DMS53 (cell line): ENCODE data around the gene GRM8.

Source experiments
- DNase-seq: peaks from one replicate; lab custom pipeline; 2025; lab: John Stamatoyannopoulos, UW

Gene GRM8

DNA sequence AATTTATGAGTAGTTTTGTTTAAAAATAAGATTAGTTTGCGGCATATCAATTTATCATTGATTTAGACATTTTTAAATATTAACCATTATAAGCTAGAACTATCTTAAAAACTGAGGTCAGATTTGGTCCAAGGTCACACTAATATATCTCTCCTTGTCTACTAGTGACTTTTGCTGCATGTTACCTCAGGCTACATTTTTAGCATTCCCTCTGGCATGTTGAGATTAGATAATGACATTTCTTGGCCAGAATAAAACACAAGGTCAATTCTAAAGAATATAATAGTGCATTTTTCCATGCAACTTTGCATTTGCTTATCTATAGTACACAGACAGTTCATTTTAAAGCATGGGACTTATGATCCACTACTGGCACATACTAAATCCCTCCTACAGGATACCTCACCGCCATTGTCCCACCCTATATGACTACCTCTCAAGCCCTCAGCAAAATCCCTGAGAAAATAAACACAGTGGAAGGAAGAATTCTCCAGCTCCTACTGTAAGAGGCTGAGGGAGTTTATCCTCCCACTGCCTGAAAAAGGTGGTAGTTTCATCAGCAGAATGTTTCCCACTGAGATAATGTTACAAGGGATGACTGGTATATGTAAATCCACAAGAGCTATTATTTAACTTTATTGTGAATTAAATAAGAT lies 816.4 kb downstream of the GRM8 start:
- DNase-seq: no peak

DNA sequence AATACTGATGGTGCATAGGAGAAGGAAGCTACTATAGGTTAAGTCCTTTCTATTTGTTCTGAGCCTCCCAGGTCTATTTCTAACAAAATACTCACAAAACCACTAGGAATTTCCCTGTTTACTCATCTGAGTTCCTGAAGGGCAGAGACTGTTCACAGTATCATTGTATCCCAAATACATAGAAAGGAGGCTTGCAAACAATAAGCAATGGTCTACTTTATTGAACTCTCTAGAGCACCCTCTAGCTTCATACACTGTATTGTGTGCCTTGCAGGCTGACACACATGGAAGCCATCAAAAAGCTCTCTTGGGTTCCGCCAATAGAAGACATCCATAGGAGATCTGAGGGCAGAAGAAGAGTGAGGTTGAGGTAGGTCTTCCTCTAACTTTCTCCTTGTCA lies 826.1 kb downstream of the GRM8 start:
- peak; percentile 58 for DNase-seq

DNA sequence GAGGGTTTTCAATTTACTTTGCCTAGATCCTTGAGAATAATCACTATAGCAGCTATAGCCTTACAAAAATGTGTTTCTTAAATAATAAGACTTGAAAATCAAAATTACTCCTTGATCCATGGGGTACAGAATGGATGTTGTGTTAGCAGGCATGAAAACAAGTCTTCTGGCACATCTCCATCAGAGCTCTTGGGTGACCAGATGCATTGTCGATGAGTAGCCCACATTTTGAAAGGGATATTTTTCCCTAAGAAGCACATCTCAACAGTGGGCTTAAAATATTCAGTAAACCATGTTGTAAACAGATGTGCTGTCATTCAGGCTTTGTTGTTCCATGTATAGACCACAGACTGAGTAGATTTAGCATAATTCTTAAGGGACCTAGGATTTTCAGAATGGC lies 827.8 kb downstream of the GRM8 start:
- no peak for DNase-seq

DNA sequence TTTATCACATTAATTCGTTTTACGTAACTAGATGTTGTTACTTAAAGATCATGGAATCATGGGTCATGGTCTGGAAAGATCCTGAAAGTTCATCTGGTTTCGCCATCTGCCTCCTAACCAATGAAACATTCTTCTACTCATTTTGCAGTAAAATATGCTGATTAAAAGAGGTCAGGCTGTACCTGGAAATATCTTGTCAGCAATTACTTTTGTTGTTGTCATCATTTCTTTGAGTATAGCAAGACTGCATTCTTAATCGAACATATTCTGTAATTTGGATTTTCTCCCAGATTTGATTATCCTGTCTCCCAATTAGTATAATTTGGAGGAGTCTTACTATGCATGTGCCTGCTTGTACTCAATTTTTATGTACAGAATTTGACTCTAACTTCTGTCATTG lies 833.7 kb downstream of the GRM8 start:
- no peak for DNase-seq

DNA sequence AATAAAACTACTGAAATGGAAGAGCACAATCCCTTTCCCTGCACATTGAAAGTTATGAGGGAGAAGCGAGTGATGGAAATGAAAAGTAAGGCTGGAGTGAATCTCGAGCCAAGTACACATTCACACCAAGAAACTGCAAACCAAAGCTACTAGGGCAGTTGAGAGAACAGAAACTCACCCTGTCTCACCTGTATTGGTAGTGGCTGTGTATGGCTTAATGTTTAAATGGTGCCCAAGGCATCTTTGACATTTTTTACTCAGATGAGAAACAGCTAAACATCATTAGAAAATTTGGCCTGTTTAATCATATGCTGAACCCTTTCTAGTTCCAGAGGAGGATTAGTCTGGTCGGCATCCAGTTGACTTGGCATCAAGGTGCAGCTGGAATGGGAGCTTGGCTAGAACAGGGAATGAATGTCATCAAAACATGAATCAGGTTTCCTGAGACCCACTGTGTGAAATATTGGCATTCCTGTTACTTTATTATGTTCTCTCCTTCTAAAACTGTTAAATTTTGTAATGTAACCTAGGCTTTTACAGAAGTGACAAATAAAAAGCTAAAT lies 840.8 kb downstream of the GRM8 start:
- DNase-seq: no peak

DNA sequence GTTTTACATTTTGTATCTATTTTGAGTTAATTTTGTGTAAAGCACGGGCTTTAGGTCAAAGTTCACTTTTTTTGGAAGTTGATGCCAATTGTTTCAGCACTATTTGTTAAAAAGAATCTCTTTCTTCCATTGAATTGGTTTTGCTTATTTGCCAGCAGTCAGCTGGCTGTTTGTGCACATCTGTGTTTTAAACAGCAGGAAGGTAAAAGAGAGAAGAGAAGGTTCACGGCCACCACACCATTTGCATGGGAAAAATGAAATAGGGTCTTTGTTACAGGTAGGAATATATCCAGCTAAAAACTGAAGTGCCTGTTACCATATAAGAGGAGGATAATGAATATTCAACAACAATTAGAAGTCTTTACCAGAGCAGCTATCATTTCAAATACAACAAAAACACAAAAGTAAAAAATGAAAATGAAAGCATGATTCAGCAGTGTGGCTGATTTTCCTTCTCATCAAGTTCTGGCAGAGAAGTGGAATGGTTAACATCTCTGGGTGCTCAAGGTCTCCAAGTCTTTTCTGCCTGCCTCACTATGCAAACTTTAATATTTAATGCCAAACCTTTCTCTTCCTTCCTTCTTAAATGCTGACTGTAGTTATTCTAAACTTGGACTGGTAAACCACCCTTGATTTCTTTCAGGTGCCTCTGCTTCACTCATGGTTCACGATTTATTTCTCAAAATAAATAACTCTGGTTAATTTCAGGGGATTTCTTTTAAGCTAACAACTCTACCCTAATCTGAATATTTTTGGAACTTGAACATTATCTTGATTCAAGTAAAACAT lies 841.5 kb downstream of the GRM8 start:
- no peak for DNase-seq

DNA sequence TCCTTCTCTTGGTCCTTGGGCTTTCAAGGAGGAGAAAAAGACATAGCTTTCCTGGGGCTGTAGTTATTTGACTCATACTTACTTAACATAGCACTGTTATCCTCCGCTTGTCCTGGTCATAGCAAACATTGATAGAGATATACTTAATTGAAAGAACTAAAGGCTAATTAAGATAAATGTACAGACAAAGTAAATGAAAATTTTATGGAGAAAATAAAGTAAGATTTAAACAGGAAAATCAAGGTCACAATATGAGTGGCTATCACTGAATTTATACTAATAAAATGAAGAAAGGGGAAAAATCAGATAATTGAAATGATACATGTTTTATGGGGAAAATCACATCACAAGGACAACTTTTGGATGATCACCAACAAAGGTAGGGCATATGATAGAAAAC lies 849.7 kb downstream of the GRM8 start:
- no peak for DNase-seq

DNA sequence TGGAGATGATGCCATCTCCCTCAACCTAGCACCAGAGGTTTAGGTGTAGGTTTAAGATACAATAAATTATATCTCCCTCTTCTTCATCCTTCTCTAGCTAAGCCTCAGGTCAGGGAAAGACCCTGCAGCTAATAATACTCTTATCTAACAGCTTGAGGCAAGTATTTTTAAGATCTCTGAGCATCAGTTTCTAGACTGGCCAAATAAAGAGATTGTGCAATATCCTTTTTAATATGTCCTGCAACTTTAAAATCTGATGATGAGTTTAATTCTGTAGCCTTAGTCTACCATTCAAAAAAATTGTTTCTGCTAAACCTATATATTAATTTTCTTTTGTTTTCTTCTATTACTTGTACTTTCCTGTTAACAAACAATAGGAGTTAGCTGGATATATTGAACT lies 850.8 kb downstream of the GRM8 start:
- no peak for DNase-seq

DNA sequence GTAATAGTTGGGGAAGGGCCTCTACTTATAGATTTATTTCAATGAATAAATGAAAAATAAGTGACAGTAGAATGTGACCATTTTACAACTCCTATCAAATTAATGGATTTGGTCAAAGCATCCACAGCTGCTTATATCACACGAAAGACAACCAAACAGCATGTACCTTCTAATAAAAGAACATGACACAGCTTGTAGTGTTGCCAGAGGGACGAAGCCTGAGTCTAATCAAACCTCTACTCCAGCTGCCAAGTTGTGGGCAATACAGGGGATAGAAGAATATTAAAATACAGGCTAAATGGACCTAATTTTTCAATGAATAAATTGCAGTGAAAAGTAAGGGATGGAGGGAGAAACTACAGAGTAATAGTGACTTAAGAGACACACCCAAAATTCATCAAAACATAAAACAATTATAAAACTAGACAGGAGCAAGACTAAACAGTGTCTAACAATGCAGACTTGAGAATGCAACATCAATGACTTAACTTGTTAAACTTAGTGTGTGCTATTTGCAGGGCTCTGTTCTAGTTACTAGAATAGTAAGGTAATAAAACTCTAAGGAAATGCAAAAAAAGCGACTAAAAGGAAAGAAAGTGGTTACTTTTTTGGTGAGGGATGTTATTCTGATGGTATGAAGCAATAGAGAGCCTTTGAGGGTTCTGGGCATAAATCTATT lies 853.8 kb downstream of the GRM8 start:
- DNase-seq: no peak

DNA sequence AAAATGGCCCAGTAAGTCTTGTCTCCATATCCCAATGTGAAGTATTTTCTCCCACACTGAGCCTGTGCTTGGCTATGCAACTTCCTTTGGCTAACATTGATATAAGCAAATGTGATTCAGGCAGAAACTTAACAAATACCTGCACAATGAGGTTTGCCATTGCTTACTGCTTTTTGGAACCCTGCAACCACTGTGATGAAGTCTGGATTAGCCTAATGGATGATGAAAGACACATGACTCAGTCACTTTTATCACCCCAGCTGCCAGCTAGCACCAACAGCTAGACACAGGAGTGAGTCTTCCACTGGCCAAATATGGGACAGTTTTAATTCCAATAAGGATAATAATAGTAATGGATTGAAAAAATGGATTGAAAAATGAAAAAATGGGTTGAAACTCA lies 854.5 kb downstream of the GRM8 start:
- no peak for DNase-seq

DNA sequence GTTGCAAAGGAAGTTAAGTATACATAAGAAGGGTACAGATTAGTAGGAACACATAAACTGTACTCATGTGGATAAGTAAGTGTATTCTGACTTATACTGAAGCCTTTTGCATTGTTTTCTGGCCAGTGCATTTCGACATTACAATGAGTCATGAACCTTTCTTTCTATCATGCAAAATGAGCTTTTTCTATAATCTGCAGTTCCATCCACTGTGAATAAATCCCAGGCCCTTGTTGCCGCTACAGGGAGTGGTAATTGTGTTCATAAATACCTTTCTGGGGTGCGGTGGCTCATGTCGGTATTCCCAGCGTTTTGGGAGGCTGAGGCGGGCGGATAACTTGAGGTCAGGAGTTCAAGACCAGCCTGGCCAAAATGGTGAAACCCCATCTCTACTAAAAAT lies 858.3 kb downstream of the GRM8 start:
- no peak for DNase-seq
